Spleen (tissue), 11 donors: ENCODE results near the gene SBNO1. TPM values are rescaled to one million over a fixed set of nuclear protein-coding genes. Genes with fewer than 3 reads are reported as not detected.
A peak's percentile ranks its signal among the peaks of the same experiment; 100 is the strongest.

Experiments used
- DNase-seq: peaks from one replicate; pipeline ENCODE4 v3.0.0-alpha.2; 2020
- H3K27ac ChIP-seq, 8 donors: fragments of 200-600 bp; sonication (generic) in 7 of 8; 1 replicate in 4 of 8; 2 replicates in 4 of 8; pipeline versions ENCODE4 v1.5.0 to v1.8.0; 2016 to 2021; ENCODE audit warnings: inconsistent platforms in 4 of 8, mild to moderate bottlenecking in 4 of 8, moderate library complexity in 1 of 8
- H3K27me3 ChIP-seq, 7 donors: fragments of 200-600 bp; sonication (generic) in 6 of 7; replicated peaks in 1 of 7; 1 replicate in 4 of 7; 2 replicates in 3 of 7; pipeline versions ENCODE4 v1.5.0 to v1.8.0; 2016 to 2021; ENCODE audit warnings: inconsistent platforms in 3 of 7, mild to moderate bottlenecking in 1 of 7
- H3K36me3 ChIP-seq, 6 donors: fragments of 200-600 bp; sonication (generic) in 5 of 6; 1 replicate in 4 of 6; 2 replicates in 2 of 6; pipeline versions ENCODE4 v1.5.0 to v1.8.0; 2016 to 2021; ENCODE audit warnings: inconsistent platforms in 2 of 6
- H3K4me1 ChIP-seq, 6 donors: fragments of 200-600 bp; sonication (generic) in 5 of 6; 1 replicate in 3 of 6; 2 replicates in 3 of 6; pipeline versions ENCODE4 v1.5.0 to v1.8.0; 2016 to 2021; ENCODE audit warnings: inconsistent platforms in 3 of 6
- H3K4me3 ChIP-seq, 8 donors: fragments of 200-600 bp; sonication (generic) in 7 of 8; 1 replicate in 4 of 8; 2 replicates in 4 of 8; pipeline versions ENCODE4 v1.5.0 to v1.8.0; 2016 to 2021; ENCODE audit warnings: inconsistent platforms in 4 of 8, mild to moderate bottlenecking in 4 of 8, moderate library complexity in 2 of 8
- H3K9me3 ChIP-seq, 8 donors: fragments of 200-600 bp; sonication (generic) in 7 of 8; 1 replicate in 4 of 8; 2 replicates in 4 of 8; pipeline versions ENCODE4 v1.5.0 to v1.8.0; 2016 to 2021; ENCODE audit warnings: inconsistent platforms in 4 of 8
- CTCF ChIP-seq, 11 experiments: fragments of 200-600 bp in 7 of 11; fragments of 450-650 bp in 4 of 11; sonication (generic) in 4 of 11; IDR thresholded peaks in 8 of 11; conservative IDR thresholded peaks in 3 of 11; 1 replicate in 7 of 11; 2 replicates in 4 of 11; pipeline versions ENCODE4 v1.4.0 to v1.8.0; 2016 to 2021; ENCODE audit warnings: antibody characterized with exemption in 11 of 11, inconsistent platforms in 4 of 11, mild to moderate bottlenecking in 1 of 11
- POLR2A ChIP-seq, 3 donors: fragments of 450-650 bp; IDR thresholded peaks; one replicate each; pipeline ENCODE4 v1.5.1; 2017; ENCODE audit warnings: antibody characterized with exemption in 3 of 3, mild to moderate bottlenecking in 1 of 3
- POLR2AphosphoS5 ChIP-seq, 3 donors: sonication (generic); formaldehyde crosslinking; IDR thresholded peaks; one replicate each; pipeline ENCODE4 v1.5.1; 2017; ENCODE audit warnings: antibody characterized with exemption in 3 of 3
- WGBS, 5 donors: extraction: QIAGEN DNeasy Blood & Tissue Kit in 3 of 5; methylation state at CpG; one replicate each; pipeline versions ENCODE4 v1.1.5 to v1.1.7; 2013 to 2018; 5-methylcytosine and 5-hydroxymethylcytosine counted together
- intact Hi-C: fragments of 100-400 bp; cut with DNase I; formaldehyde crosslinking; loops from one replicate; pipeline ENCODE4 v1.15.0; 2023; ENCODE audit warnings: low total_unique reads
- polyA plus RNA-seq, 3 donors: library from polyadenylated mRNA; stranded (reverse); fragments of 200-250 nt; gene quantifications; one replicate each; pipeline ENCODE4 v1.2.1, GENCODE V29; 2013
- total RNA-seq, 7 donors: library from RNA; depleted of rRNA in 3 of 7; stranded (reverse); fragments of >200 nt in 3 of 7; fragmentation: NEBNext Ultra II Directional in 4 of 7; extraction: Animal tissue kit (Norgen Biotek cat#: 25700) in 4 of 7; gene quantifications; one replicate each; pipeline versions ENCODE4 v1.1.0 to v1.2.1, GENCODE V29; 2016 to 2021
- donor health status: healthy with polysubstance abuse.
- donor health status: DM: no; HTN: no; CAD: no; lungs with moderate emphysema.
- donor health status: DM: no; HTN: no; CAD: no.
- donor health status: Bipolar disorder and iron deficiency.
- donor health status: healthy.
- donor health status: DM: no; HTN: no; CAD: no.
- donor health status: DM: yes; HTN: yes; CAD: no.

SBNO1 gene
- total and polyA plus RNA-seq, 10 donors, result 4.1 to 35.0 (median 28.9) TPM

DNA sequence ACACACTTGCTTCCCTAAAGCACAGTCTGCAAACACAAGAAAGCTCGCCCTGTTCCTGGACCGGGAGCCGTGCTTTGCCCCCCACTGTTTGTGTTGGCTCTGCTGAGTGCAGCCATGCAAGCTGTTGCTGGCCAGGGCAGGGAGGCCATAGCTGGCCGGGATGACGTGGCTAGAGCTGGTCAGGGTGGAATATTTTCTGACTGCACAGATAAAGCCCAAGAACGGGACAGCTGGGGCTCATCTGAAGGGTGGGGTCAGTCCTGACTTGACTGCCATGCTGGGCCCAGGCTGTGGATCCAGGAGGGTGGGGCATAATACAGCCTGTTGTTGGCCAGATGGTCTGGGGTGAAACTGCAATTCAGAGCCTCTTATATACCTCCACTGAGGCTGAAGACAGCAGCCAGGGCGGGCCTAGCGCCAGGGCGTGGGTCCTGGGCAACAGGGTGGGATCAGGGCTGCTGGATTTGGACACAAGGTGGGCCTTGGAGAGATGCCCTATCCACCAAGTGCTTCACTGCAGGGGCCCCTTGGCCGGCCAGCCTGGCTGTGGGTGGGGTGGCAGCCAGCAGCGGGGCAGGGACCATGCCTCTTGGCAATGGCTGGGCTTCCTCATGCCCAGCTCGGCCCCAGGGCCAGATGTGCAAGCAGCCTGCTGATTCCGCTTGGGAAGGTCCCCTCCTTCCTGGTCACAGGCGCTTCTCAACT is 34.1 kb upstream of the SBNO1 start:
- H3K9me3 ChIP-seq, result no peaks in the 10 kb centered on the region
- H3K4me3 ChIP-seq, result no peak overlapping the region
- no peak for DNase-seq
- peaks cover 0 to 55% (median 18%) of the 10 kb centered on the region in 6 donors for H3K4me1 ChIP-seq
- H3K27me3 ChIP-seq, result no peaks in the 10 kb centered on the region
- TF ChIP-seq CTCF (IDR thresholded peaks at IDR 0.05 in 8 of 11, conservative IDR thresholded peaks at IDR 0.05 in 3 of 11) (no peak), POLR2A (IDR thresholded peaks at IDR 0.05) (no peak), POLR2AphosphoS5 (IDR thresholded peaks at IDR 0.05) (no peak)
- H3K27ac ChIP-seq, result peak overlapping the region in 2 of 8 donors; percentile 24 to 28
- 74 to 90% (median 86%) methylated on average over 14 of the region's 14 CpGs for WGBS, 5 donors
- intact Hi-C loops, result no loop called here
- peaks cover 4 to 96% (median 81%) of the 10 kb centered on the region in 6 donors for H3K36me3 ChIP-seq

GRCh38 chr12:123398177-123398549 is 33.5 kb upstream of the SBNO1 start:
- H3K27ac ChIP-seq, result peak overlapping the region in 2 of 8 donors; percentile 24 to 28
- intact Hi-C loops, result no loop called here
- H3K9me3 ChIP-seq, result no peaks in the 10 kb centered on the region
- peaks cover 0 to 61% (median 19%) of the 10 kb centered on the region in 6 donors for H3K4me1 ChIP-seq
- no peak for TF ChIP-seq POLR2A (IDR thresholded peaks at IDR 0.05)
- TF ChIP-seq POLR2AphosphoS5 (IDR thresholded peaks at IDR 0.05), result no peak
- TF ChIP-seq CTCF (IDR thresholded peaks at IDR 0.05 in 8 of 11, conservative IDR thresholded peaks at IDR 0.05 in 3 of 11), result no peak
- 88 to 95% (median 94%) methylated on average over 10 of the region's 10 CpGs for WGBS, 5 donors
- no peak overlapping the region for H3K4me3 ChIP-seq
- H3K36me3 ChIP-seq, result peaks cover 4 to 96% (median 81%) of the 10 kb centered on the region in 6 donors
- H3K27me3 ChIP-seq, result no peaks in the 10 kb centered on the region
- DNase-seq, result no peak

DNA sequence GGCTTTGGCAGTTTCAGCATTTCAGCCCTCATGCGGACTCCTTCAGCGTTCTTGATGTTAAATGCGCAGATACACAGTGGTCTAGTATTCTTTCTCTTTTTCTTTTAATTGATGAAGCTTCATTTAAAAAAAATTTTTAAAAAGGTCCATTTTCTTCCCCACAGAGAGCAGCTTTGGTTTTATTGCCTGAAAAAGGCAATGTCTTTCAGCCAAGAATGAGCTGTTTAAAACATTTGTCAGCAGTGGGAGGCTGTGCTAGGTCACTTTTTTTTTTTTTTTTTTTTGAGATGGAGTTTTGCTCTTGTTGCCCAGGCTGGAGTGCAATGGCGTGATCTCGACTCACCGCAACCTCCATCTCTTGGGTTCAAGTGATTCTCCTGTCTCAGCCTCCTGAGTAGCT is 32.8 kb upstream of the SBNO1 start:
- Histone ChIP-seq H3K27me3 (no peaks in the 10 kb centered on the region), H3K9me3 (no peaks in the 10 kb centered on the region), H3K4me1 (peaks cover 0 to 68% (median 22%) of the 10 kb centered on the region in 6 donors), H3K27ac (no peak overlapping the region), H3K4me3 (no peak overlapping the region), H3K36me3 (peaks cover 4 to 96% (median 80%) of the 10 kb centered on the region in 6 donors)
- no peak for DNase-seq
- WGBS, 5 donors, result 89 to 99% (median 97%) methylated on average over 6 of the region's 6 CpGs
- TF ChIP-seq CTCF (IDR thresholded peaks at IDR 0.05 in 8 of 11, conservative IDR thresholded peaks at IDR 0.05 in 3 of 11) (no peak), POLR2A (IDR thresholded peaks at IDR 0.05) (no peak), POLR2AphosphoS5 (IDR thresholded peaks at IDR 0.05) (no peak)
- intact Hi-C loops, result no loop called here

DNA sequence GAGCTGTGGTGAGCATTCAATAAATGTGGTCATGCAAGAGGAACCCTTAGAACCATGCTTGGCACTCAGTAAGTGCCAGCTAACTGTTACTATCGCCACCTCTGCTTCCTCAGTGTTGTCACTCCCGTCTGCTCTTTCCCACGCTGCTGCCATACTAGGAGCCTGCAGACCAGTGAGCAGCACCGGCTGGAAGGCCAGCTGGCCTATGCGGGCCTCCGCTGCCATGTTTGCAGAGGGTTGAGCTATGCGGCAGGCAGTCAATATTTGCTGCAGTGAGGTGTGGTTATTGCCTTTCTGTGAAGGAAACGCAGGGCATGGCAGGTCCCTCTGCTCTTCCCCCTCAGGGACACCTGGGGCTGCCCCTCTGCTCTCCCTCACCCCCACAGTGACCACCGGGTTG is 32.3 kb upstream of the SBNO1 start:
- Histone ChIP-seq H3K4me1 (peaks cover 2 to 71% (median 25%) of the 10 kb centered on the region in 6 donors), H3K36me3 (peaks cover 4 to 96% (median 80%) of the 10 kb centered on the region in 6 donors)
- intact Hi-C loops, result no loop called here

More for the DNA sequence above, 32.3 kb upstream of the SBNO1 start:
- TF ChIP-seq POLR2A (IDR thresholded peaks at IDR 0.05), result no peak
- TF ChIP-seq POLR2AphosphoS5 (IDR thresholded peaks at IDR 0.05), result peak in 1 of 3 donors; percentile 25
- TF ChIP-seq CTCF (IDR thresholded peaks at IDR 0.05 in 8 of 11, conservative IDR thresholded peaks at IDR 0.05 in 3 of 11), result no peak
- 86 to 96% (median 89%) methylated on average over 9 of the region's 9 CpGs for WGBS, 5 donors
- H3K9me3 ChIP-seq, result no peaks in the 10 kb centered on the region
- no peaks in the 10 kb centered on the region for H3K27me3 ChIP-seq
- H3K27ac ChIP-seq, result no peak overlapping the region
- no peak overlapping the region for H3K4me3 ChIP-seq
- DNase-seq, result no peak
